Tibial artery (tissue), 4 donors: ENCODE results near the gene CALB2.

Experiments
- DNase-seq, 2 donors: peaks; one replicate each; pipeline ENCODE4 v3.0.0-alpha.2; 2019
- H3K27ac ChIP-seq, 2 donors: fragments of 200-600 bp; sonication (generic) in 1 of 2; 1 replicate in 1 of 2; 2 replicates in 1 of 2; pipeline ENCODE4 v1.5.1; 2018 to 2019; ENCODE audit warnings: mild to moderate bottlenecking in 1 of 2
- H3K27me3 ChIP-seq, 2 donors: fragments of 200-600 bp; sonication (generic) in 1 of 2; one replicate each; pipeline versions ENCODE4 v1.5.1 to v1.6.0; 2016 to 2019
- H3K36me3 ChIP-seq, 3 donors: fragments of 200-600 bp; sonication (generic) in 2 of 3; one replicate each; pipeline ENCODE4 v1.5.1; 2016 to 2019; ENCODE audit warnings: mild to moderate bottlenecking in 2 of 3
- H3K4me1 ChIP-seq, 4 donors: fragments of 200-600 bp; sonication (generic) in 2 of 4; 1 replicate in 3 of 4; 2 replicates in 1 of 4; pipeline ENCODE4 v1.5.1; 2016 to 2019
- H3K4me3 ChIP-seq, 2 donors: fragments of 200-600 bp; sonication (generic) in 1 of 2; 1 replicate in 1 of 2; 2 replicates in 1 of 2; pipeline ENCODE4 v1.5.1; 2018 to 2019; ENCODE audit warnings: mild to moderate bottlenecking in 2 of 2
- H3K9me3 ChIP-seq, 3 donors: fragments of 200-600 bp; sonication (generic) in 1 of 3; one replicate each; pipeline ENCODE4 v1.5.1; 2016 to 2019
- CTCF ChIP-seq, 2 experiments: fragments of 200-600 bp in 1 of 2; fragments of 450-650 bp in 1 of 2; IDR thresholded peaks; one replicate each; pipeline ENCODE4 v1.5.1; 2017 to 2019; ENCODE audit warnings: antibody characterized with exemption in 2 of 2, mild to moderate bottlenecking in 1 of 2, moderate library complexity in 1 of 2
- intact Hi-C: fragments of 100-400 bp; cut with DNase I; formaldehyde crosslinking; loops from one replicate; pipeline ENCODE4 v1.15.0; 2023; ENCODE audit warnings: low total_unique reads

Gene CALB2

GRCh38 chr16:71399801-71400563 lies 41.5 kb downstream of the CALB2 start:
- TF ChIP-seq CTCF (IDR thresholded peaks at IDR 0.05): no peak
- intact Hi-C loops: no loop called here

GRCh38 chr16:71402007-71402406 lies 43.5 kb downstream of the CALB2 start:
- Histone ChIP-seq H3K36me3 (no peaks in the 10 kb centered on the region), H3K4me1 (no peaks in the 10 kb centered on the region), H3K9me3 (peaks cover 0 to 6% (median 0%) of the 10 kb centered on the region in 3 donors), H3K4me3 (no peak overlapping the region), H3K27ac (no peak overlapping the region), H3K27me3 (peaks cover 0 to 12% of the 10 kb centered on the region in 2 donors)
- DNase-seq: no peak
- TF ChIP-seq CTCF (IDR thresholded peaks at IDR 0.05): no peak
- intact Hi-C loops: no loop called here

More at GRCh38 chr16:71399801-71400563, 41.5 kb downstream of the CALB2 start:
- Histone ChIP-seq H3K4me1 (no peaks in the 10 kb centered on the region), H3K36me3 (no peaks in the 10 kb centered on the region), H3K27me3 (peaks cover 0 to 14% of the 10 kb centered on the region in 2 donors), H3K9me3 (peaks cover 0 to 6% (median 0%) of the 10 kb centered on the region in 3 donors), H3K27ac (no peak overlapping the region), H3K4me3 (no peak overlapping the region)
- no peak for DNase-seq

GRCh38 chr16:71402674-71403073 lies 44.2 kb downstream of the CALB2 start:
- H3K27ac ChIP-seq: no peak overlapping the region
- H3K4me3 ChIP-seq: no peak overlapping the region
- DNase-seq: no peak
- H3K4me1 ChIP-seq: no peaks in the 10 kb centered on the region
- intact Hi-C loops: no loop called here
- peaks cover 0 to 6% (median 0%) of the 10 kb centered on the region in 3 donors for H3K9me3 ChIP-seq
- H3K27me3 ChIP-seq: peaks cover 0 to 5% of the 10 kb centered on the region in 2 donors
- no peak for TF ChIP-seq CTCF (IDR thresholded peaks at IDR 0.05)
- H3K36me3 ChIP-seq: no peaks in the 10 kb centered on the region

- Histone ChIP-seq H3K9me3 (peaks cover 0 to 6% (median 0%) of the 10 kb centered on the region in 3 donors), H3K36me3 (no peaks in the 10 kb centered on the region), H3K27me3 (peaks cover 0 to 4% of the 10 kb centered on the region in 2 donors), H3K4me3 (no peak overlapping the region), H3K27ac (no peak overlapping the region), H3K4me1 (no peaks in the 10 kb centered on the region)
- no peak for TF ChIP-seq CTCF (IDR thresholded peaks at IDR 0.05)
- intact Hi-C loops: no loop called here
- DNase-seq: no peak
These were observed 45.8 kb downstream of the CALB2 start for GRCh38 chr16:71404364-71404763.

- no peak overlapping the region for H3K4me3 ChIP-seq
- H3K9me3 ChIP-seq: peaks cover 0 to 6% (median 0%) of the 10 kb centered on the region in 3 donors
- no peak for DNase-seq
- intact Hi-C loops: no loop called here
- H3K27me3 ChIP-seq: peaks cover 0 to 15% of the 10 kb centered on the region in 2 donors
- no peak overlapping the region for H3K27ac ChIP-seq
- TF ChIP-seq CTCF (IDR thresholded peaks at IDR 0.05): no peak
- H3K36me3 ChIP-seq: no peaks in the 10 kb centered on the region
- no peaks in the 10 kb centered on the region for H3K4me1 ChIP-seq
These were observed 47.8 kb downstream of the CALB2 start for GRCh38 chr16:71406316-71406715.
